NCI-H1092 treated with DMSO at 0.1 percent for 48 hours (cell line): Measurements from ENCODE around the gene BRSK2.
"Not testable (repeated sequence)": the region's sequence is repeated elsewhere in the genome, so short reads cannot be mapped to it uniquely, and the experiment has no call there.

Source experiments
- DNase-seq: peaks from one replicate; lab custom pipeline; 2025; lab: John Stamatoyannopoulos, UW

BRSK2 gene

DNA sequence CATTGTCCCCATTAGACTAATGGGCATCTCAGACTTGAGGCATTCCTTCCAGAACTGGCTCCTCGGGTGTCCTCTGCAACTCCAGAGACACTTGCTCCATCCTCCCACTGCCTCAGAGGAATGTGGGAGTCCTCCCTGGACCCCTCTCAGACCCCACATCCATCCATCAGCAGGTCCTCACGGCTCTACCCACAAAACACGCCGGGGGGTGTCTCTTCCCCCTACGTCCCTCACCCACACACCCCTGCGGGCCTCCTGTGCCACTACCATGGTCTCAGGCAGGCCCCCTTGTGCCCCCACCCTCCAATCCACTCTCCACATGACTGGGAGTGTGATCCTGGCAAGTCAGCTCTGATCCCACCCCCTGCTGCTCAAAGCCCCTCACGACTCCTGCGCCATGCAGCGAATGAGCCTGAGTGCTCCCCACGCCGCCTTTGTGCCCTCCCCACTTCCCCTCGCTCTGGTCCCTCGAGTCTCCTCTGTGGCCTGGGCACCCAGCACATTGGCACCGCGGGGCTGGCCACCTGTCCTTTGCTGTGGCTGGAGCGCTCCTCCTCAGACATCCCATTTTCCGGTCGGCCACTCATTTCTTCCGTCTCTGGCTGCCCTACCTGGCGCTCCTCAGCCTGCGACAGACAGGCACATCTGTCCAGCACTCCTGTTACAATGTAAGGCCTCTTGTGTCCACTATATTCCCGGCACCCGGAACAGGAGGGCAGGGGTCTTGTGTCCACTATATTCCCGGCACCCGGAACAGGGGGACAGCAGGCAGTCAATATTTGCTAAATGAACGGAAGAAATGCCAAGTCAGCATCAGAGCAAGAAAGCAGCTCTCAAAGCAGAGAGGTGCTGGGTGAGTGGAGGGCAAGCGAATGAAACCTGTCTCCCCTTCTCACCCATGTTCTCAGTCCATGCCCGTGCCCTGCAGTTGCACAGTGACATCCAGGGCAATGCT is 111.0 kb downstream of the BRSK2 start:
- no peak for DNase-seq

DNA sequence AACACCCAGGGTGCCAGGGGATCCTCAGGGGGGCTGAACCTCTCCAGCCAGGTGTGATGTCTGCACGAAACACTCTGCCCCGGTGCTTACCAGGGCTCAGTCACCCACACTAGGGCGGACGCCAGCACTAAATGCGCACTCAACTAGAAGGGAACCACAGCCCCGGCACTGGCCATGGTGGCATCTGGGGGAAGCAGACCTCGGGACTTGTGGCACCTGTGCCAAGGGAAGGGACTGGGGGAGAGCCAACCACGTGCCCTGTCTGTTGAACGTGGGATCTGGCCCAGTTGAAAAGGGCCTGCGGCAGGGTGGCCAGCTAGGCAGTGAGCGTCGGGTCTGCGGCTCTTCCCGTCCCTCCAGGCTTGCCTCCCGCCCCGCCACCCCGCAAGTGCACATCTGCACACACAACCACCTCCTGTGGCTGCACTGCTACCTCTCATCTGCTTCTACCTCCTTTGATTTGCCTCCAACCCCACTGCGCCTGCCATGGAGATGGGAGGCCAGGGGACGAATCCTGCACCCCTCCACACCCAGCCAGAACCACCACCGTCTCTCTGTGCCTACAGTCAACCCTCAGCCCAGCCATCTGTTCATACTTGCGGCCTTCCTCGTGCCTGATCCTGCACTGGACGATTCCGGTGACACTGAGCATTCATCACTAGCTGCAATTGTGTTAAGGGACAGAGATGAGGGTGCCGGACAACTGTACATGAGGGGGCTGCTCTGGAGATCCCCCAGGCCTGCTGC is 111.9 kb downstream of the BRSK2 start:
- no peak for DNase-seq

DNA sequence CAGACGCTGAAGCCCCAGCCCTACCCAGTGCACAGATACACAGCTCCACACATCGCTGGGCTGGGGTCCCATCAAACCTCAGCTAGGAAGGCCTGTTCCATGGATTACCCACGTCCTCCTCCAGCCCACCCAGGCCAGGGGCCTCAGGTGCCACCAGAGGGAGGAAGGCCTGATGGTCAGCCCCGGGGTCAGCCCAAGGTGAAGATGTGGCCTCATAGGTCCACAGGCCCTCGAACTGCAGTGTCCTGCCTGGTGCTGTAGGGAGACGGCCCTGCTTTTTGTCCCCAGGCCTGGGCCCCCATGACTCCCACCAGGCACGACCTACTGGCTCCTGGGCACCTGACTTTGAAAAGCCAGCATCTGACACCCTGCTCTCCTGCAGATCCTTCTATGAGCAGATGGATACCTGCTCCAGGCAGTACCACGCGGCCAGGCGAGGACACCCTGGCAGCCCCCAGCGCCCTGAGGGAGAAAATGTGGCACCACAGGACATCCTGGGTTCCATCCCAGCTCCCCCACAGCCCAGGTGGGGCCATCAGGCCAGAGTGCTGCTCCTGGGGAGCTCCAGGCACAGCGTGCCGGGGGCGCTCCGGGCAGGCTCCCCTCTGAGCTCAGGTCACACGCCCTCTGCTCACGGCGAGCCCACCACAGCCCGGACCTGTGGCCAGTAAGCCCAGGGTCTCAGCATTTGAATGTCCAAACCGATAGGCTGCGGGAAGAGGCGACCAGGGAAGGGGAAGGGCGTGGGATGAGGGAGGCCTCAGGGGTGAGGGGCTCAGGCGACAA is 112.6 kb downstream of the BRSK2 start:
- no peak for DNase-seq

DNA sequence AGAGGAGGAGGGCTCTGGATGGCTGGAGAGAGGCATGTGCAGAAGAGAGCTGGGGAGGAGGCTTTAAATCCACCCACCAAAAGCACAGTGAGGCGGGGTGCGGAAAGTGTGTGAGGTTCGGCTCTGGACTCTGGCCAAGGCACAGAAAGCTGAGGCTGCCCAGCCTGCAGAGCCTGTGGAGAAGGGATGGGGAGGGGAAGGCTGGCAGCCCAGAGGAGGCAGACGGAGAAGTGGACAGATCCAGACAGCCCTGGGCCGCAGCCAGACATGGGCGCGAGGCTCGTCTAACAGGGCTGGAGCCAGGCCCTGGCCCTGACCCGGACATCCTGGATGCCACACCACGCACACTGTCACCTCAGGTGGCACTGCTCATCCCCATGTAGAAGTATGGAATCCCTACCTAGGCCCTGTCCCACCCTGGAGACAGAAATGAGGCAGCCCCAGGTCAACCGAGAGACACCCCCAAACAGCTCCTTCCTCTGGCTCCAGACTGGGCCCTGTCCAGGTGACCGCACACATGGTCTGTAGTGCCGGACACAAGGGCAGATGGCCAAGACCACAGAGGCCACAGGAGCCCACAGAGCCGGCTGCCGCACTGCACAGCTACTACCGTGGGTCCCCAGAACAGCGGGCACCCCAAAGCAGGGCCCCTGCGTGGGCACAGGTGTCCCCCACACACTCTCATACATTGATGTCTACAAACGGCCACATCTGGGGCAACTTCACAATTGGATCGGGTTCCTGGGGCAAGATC is 113.4 kb downstream of the BRSK2 start:
- DNase-seq = no peak

DNA sequence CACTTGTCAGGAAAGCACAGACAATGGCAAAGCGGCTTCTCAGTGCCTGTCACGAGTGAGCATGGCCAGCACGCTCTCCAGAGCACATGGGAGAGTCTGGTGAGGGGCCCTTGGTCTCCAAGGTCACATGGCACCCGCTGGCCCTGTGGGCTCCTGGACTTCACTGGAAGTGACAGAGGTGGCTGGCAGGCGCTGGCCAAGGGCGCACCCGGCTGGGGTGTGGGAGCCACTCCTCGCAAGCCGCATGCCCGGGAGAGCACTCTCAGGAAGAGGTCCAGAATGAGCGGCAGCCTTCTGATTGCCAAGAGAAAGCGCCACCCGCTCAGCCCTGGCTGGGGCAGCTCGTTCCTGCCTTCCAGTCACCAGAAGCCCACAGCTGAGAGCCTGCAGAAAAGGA is 114.0 kb downstream of the BRSK2 start:
- DNase-seq = no peak

DNA sequence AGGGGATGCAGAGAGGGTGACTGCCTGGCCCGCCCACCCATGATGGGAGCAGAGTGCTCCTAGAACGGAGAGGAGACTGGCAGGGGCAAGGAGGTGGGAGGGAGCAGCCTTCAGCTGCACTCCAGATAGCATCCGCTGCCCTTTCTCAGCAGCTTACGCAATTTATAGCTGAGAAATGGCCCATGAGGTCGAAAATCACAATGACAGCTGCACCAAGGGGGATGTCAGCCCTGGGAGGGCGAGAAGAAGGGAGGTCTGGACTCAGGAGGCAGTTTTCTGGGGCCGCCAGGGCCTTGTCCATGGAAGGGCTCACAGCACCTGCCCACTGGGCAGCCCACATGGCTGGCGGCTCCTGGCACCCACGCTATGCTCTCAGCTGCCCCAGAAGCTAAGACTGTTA is 114.4 kb downstream of the BRSK2 start:
- DNase-seq = no peak

DNA sequence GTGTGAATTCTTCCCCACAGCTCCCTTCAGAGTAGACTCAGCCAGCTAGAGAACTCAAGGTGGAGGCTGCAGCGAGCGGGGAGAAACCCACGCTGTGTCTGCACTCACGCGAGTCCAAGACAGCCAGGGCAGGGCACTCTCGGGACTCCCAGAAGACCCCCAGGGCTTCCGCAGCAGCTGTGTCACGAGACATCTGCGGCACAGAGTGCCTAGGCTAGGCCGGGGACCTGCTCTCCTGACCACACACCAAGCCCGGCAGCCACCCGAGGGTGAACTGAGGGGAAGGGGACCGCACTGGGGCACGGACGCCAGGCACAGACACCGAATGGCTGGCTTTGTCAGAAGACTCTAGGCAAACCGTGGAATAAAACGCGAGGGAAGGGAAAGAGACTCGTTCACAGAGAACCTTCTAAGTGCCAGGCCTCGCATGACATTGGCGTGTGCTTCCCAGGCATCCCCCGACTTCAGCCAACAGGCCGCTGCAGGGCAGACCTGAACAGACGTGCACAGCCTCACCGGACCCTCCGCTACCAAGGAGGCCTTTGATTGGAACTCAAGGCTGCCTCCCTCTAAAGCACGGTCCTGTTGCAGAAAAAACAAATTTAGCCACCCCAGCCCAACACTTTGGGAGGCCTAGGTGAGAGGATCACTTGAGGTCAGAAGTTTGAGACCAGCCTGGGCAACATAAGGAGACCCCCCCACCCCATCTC is 115.0 kb downstream of the BRSK2 start:
- DNase-seq = no peak

DNA sequence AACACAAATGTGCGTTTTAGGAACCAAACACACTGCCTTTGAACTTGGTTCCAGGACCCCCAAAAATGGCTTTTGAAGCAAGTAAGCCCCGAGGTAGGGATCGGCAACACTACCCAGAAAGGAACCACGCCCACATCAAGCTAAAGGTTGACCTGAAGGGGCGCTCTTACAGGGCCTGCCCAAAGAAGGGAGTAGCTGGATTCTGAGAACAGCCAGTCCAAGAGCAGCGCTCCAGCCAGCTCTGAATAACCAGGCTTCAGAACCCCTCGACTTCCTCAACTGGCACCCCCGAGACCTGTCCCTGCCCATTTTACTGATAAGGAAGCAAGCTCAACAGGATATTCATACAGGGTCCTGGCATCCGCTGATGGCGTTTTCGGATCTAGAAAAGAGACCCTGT is 115.7 kb downstream of the BRSK2 start:
- no peak for DNase-seq

DNA sequence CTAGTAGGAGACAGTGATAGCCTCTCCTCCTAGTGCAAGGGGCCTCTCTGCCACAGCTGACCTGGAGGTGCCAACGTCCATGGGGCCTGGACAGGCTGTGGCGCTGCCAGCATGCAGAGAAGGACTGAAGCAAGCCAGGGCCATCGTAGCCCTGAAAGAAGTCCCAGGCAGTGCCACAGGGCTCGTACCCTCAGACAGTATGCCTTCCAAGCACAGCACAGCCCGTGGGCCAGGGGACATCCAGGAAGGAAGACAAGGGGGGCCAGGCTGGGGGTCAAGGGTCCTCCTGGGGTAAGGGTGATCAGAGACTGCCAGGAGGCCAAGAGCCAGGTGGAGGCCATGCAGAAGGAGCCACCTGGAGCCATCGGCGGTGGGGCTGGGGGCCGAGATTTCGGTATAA is 117.2 kb downstream of the BRSK2 start:
- DNase-seq = no peak

DNA sequence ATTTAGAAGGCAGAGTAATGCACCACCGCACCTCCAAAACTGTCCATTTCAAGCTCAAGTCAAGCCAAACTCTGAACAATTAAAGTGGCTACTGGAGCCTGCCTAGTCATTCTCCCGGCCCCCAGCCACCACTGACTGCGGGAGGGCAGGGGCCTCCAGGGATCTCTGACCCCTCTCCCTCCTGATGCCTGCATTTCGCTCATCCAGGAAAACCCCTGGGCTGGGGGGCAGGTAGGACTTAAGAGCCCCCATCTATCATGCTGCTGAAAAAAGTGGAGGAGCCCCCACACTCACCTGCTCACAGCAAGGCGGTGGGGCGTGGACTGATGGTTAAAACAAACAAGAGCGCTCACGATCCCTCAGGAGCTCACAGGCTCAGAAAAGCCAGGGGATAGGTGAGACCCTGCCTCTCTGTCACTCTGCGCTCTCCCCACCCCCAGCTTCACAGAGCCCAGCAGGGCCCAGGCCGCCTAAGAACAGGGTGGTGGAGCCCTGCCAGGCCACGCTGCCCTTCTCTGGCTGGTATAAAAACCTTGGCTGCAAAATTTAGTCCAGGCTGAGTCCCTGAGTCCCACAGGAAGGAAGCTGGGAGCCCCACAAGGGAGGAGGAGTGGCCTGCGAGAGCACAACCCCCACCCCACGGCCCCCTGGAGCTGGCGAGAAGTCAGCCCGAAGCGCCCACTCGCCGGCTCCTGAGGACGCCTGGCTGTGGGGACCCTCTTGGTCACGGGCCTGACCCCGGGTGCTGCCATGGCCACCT is 117.8 kb downstream of the BRSK2 start:
- no peak for DNase-seq

DNA sequence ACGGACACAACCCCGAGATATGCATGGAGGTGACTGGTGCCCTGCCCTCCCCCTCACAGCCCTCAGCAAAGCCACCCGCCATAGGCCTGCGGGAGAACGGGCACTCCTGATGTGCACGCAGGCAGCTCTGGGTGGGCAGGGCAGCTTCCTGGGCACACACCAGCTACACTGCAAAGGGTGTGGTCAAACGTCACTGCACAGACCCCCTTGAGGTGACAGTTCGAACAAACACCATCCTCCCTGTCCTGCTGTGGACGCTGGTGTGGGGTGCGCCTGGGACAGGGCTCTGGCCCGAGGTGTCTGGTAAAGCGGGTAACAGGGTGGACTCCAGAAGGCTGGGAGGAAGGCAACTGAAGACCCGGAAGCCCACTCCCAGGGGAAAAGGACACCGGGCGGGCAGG is 118.8 kb downstream of the BRSK2 start:
- no peak for DNase-seq

DNA sequence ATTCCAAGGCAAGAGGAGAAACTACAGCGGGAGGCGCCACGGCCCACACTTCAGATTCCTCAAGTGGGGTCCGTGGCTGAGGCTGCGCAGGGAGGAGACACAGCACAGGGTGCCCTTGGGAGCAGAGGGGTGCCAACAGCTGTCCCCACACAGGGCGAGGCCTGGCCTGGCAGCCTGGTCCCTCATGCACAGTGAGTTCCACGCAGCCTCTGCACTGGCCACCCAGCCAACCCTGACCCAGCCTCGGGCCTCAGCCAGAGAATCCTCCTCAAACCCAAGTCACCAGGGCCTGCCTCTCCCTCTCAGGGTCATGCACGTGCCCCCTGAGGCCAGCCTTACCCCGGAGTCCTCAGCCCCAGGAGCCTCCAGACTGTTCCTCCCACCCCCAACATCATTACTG is 119.3 kb downstream of the BRSK2 start:
- DNase-seq = no peak

DNA sequence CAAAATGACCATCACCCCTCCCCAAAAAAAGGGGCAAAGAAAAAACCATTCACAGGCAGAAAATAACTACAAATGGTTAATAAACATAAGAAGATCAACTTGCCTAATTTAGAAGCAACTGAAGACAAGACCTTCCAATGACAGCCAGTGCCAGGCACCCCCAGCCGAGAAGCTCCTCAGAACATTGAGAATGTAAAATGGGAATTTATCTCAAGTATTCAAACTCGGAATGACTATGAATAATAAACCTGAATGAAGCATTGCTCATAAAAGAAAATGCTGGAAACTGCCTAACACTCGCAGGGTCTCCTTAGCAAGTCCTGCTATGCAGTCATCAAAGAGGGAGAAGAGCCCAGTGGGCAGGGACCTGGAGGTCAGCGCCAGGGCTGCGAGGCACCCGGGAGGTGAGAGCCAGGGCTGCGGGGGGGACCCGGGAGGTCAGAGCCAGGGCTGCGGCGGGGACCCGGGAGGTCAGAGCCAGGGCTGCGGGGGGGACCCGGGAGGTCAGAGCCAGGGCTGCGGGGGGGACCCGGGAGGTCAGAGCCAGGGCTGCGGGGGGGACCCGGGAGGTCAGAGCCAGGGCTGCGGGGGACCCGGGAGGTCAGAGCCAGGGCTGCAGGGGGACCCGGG is 120.0 kb downstream of the BRSK2 start:
- no peak for DNase-seq

DNA sequence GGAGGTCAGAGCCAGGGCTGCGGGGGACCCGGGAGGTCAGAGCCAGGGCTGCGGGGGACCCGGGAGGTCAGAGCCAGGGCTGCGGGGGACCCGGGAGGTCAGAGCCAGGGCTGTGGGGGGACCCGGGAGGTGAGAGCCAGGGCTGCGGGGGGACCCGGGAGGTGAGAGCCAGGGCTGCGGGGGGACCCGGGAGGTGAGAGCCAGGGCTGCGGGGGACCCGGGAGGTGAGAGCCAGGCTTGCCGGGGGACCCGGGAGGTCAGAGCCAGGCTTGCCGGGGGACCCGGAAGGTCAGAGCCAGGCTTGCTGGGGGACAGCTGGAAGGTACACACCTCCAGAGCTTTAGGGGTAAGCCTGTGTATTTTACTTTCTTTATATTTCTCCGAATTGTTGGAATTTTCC is 120.6 kb downstream of the BRSK2 start:
- not testable (repeated sequence) for DNase-seq

DNA sequence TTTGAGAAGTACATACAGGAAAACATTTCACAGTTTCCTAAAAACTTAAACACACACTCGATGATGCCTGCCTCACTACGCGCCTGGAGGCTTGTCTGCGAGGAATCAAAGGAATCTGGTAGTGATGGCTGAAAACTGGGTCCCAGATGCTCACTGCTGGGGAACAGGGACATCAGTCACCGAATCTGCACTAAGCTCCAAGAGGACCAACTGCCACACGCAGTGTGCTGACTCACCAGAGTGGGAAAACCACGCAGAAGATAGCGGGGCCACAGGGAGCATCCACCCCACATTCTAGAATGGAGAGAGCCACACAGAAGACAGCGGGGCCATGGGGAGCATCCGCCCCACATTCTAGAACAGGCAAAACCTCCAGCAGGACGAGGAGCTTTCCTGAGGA is 121.2 kb downstream of the BRSK2 start:
- DNase-seq = no peak

DNA sequence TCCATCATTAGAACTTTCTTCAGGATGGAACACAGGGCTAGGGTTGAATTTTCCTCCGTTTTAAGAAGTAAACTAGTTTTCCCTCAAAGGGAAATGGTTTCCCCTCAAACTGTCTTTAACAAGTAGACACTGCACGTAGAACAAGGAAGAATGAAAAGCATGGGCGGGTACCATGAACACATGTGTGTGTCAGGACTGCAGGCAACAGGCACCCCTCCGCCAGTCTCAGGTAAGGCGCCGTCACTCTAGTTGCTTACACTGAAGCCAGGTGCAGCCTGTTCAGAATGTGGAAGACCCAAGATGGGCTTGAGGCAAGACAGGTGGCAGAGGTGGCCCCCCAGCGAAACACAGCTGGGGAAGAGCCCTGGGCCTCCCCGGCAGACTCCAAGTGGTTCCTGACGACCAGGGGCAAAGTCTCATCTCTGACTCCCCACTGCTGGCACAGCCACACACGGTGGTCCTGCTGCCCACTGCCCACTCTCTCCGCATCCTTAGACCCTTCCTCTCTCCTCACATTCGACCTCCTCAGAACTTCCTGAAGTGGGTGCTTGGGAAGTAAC is 122.3 kb downstream of the BRSK2 start:
- no peak for DNase-seq
